ENCODE results near the gene ROR1.

DNA sequence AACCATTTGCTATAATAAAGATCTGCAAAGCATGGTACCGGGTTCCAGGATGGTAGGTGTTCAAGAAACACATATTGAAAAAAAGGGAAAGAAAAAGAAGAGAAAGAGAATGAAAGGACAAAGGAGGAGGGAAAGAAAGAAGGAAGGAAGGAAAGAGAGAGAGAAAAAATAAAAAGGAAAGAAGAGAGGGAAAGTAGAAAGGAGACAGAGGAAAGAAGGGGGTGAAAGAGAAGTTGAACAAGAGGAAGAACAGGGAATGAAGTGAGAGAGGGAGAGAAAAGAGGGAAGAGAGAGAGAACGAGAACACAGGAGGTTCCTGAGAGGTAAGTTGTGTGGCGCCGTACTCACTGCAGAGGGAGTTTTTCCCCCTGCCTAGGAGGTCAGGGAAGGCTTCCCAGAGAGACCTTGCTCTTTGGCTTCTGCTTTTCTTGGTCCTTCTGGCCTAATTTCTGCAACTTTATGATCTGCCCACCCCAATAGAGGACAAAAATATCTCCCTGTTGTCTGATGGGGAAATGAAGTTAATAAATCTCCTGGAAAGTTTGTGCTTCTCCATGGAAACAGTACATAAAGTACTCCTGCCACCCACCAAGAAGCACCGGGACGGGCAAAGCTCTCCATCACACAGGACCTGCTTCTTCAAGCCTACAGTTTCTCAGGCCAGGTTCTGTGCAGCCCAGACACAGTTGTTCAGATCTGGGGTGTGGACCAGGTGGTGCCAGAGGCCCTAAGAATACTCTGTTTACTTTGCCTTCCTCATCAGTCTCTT lies 124.8 kb downstream of the ROR1 start:
- TF ChIP-seq CTCF (IDR thresholded peaks at IDR 0.05) = no peak
- TF ChIP-seq RXRA (IDR thresholded peaks at IDR 0.05; ENCODE audit: borderline replicate concordance, low read depth) = no peak
- no peak for TF ChIP-seq MAX (IDR thresholded peaks at IDR 0.05; ENCODE audit: low read depth)
- TF ChIP-seq, protein P1, sequence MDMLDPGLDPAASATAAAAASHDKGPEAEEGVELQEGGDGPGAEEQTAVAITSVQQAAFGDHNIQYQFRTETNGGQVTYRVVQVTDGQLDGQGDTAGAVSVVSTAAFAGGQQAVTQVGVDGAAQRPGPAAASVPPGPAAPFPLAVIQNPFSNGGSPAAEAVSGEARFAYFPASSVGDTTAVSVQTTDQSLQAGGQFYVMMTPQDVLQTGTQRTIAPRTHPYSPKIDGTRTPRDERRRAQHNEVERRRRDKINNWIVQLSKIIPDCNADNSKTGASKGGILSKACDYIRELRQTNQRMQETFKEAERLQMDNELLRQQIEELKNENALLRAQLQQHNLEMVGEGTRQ (IDR thresholded peaks at IDR 0.05; ENCODE audit: borderline replicate concordance, low read depth, low read length) = no peak
- no peak for TF ChIP-seq EP300 (IDR thresholded peaks at IDR 0.05; ENCODE audit: borderline replicate concordance in 1 of 2, low read depth in 1 of 2, low read length in 1 of 2)
- TF ChIP-seq FOXM1 (IDR thresholded peaks at IDR 0.05; ENCODE audit: low read depth) = no peak
